Measurements from ENCODE around the gene MOB3A. TPM values are rescaled to one million over a fixed set of nuclear protein-coding genes. Genes with fewer than 3 reads are reported as not detected.

The MOB3A gene
- total and polyA plus RNA-seq, 12 donors: 5.5 to 54.0 (median 37.1) TPM

- no peak overlapping the region for H3K27ac ChIP-seq
- H3K4me1 ChIP-seq (replicated peaks in 1 of 2): no peaks in the 10 kb centered on the region
- peaks cover 0 to 88% of the 10 kb centered on the region in 2 donors for H3K36me3 ChIP-seq (replicated peaks in 1 of 2)
- TF ChIP-seq CTCF (IDR thresholded peaks at IDR 0.05) (no peak), POLR2A (IDR thresholded peaks at IDR 0.05) (no peak)
- WGBS, 4 donors: 79 to 87% (median 82%) methylated on average over 10 to 19 of the region's 19 CpGs
- H3K9me3 ChIP-seq (replicated peaks in 1 of 3): no peaks in the 10 kb centered on the region
- H3K27me3 ChIP-seq: no peaks in the 10 kb centered on the region
- peak in 2 of 7 donors; percentile 16 to 74 for DNase-seq
- intact Hi-C loops (cut with DNase I): no loop called here
- no peak overlapping the region for H3K4me3 ChIP-seq
Measured at GRCh38 chr19:2127758-2128157, 31.6 kb upstream of the MOB3A start.

GRCh38 chr19:2126879-2127518, 30.9 kb upstream of the MOB3A start:
- Histone ChIP-seq H3K27me3 (no peaks in the 10 kb centered on the region), H3K36me3 (replicated peaks in 1 of 2) (peaks cover 0 to 88% of the 10 kb centered on the region in 2 donors), H3K4me3 (no peak overlapping the region), H3K27ac (no peak overlapping the region), H3K9me3 (replicated peaks in 1 of 3) (no peaks in the 10 kb centered on the region), H3K4me1 (replicated peaks in 1 of 2) (no peaks in the 10 kb centered on the region)
- DNase-seq: peak in 1 of 7 donors; percentile 14
- intact Hi-C loops (cut with DNase I): no loop called here
- no peak for TF ChIP-seq CTCF (IDR thresholded peaks at IDR 0.05)
- no peak for TF ChIP-seq POLR2A (IDR thresholded peaks at IDR 0.05)
- 92 to 95% (median 93%) methylated on average over 16 to 24 of the region's 24 CpGs for WGBS, 4 donors

GRCh38 chr19:2123682-2124387, 27.7 kb upstream of the MOB3A start:
- Histone ChIP-seq H3K36me3 (replicated peaks in 1 of 2) (peaks cover 0 to 92% of the 10 kb centered on the region in 2 donors), H3K27ac (no peak overlapping the region), H3K27me3 (no peaks in the 10 kb centered on the region), H3K9me3 (replicated peaks in 1 of 3) (no peaks in the 10 kb centered on the region), H3K4me1 (replicated peaks in 1 of 2) (no peaks in the 10 kb centered on the region), H3K4me3 (no peak overlapping the region)
- intact Hi-C loops (cut with DNase I): no loop called here
- TF ChIP-seq CTCF (IDR thresholded peaks at IDR 0.05) (no peak), POLR2A (IDR thresholded peaks at IDR 0.05) (no peak)
- 40 to 84% (median 74%) methylated on average over 1 to 25 of the region's 25 CpGs for WGBS, 4 donors
- peak in 2 of 7 donors; percentile 29 to 31 for DNase-seq

- Histone ChIP-seq H3K27ac (no peak overlapping the region), H3K27me3 (no peaks in the 10 kb centered on the region), H3K4me3 (no peak overlapping the region), H3K9me3 (replicated peaks in 1 of 3) (no peaks in the 10 kb centered on the region), H3K4me1 (replicated peaks in 1 of 2) (no peaks in the 10 kb centered on the region), H3K36me3 (replicated peaks in 1 of 2) (peaks cover 0 to 98% of the 10 kb centered on the region in 2 donors)
- 92 to 96% (median 95%) methylated on average over 7 to 10 of the region's 10 CpGs for WGBS, 4 donors
- intact Hi-C loops (cut with DNase I): no loop called here
- no peak for TF ChIP-seq CTCF (IDR thresholded peaks at IDR 0.05)
- no peak for TF ChIP-seq POLR2A (IDR thresholded peaks at IDR 0.05)
- peak in 1 of 7 donors; percentile 13 for DNase-seq
Measured at GRCh38 chr19:2122982-2123381, 26.9 kb upstream of the MOB3A start.

Measured in adrenal gland (tissue), 12 donors.